Tongue (tissue), 2 donors: ENCODE measurements around the gene MEX3D. TPM values are rescaled to one million over a fixed set of nuclear protein-coding genes. Genes with fewer than 3 reads are reported as not detected.
A peak's percentile ranks its signal among the peaks of the same experiment; 100 is the strongest.
"Not testable (repeated sequence)": the region's sequence is repeated elsewhere in the genome, so short reads cannot be mapped to it uniquely, and the experiment has no call there.

Source experiments
- DNase-seq: peaks from one replicate; pipeline ENCODE4 v3.0.0-alpha.2; 2015
- total RNA-seq: library from RNA; depleted of rRNA; stranded (reverse); fragments of >200 nt; gene quantifications from one replicate; pipeline ENCODE4 v1.2.3, GENCODE V29; 2014

Gene MEX3D
- total RNA-seq, 1 donor from 2014 or later = 27.3 TPM

- DNase-seq = no peak
Measured at GRCh38 chr19:1570836-1571235, 2.7 kb upstream of the MEX3D start.

GRCh38 chr19:1569997-1570396 lies 1.9 kb upstream of the MEX3D start:
- no peak for DNase-seq

- no peak for DNase-seq
Measured at GRCh38 chr19:1567848-1568227, 287 bp downstream of the MEX3D start.

- DNase-seq = no peak
Measured at GRCh38 chr19:1567116-1567847, 843 bp downstream of the MEX3D start.

- DNase-seq = peak; percentile 94
Measured at GRCh38 chr19:1566392-1567115, 1.6 kb downstream of the MEX3D start.

- no peak for DNase-seq
Measured at GRCh38 chr19:1563251-1563650, 4.9 kb downstream of the MEX3D start.

- no peak for DNase-seq
Measured at GRCh38 chr19:1561236-1561842, 6.8 kb downstream of the MEX3D start.

- no peak for DNase-seq
Measured at GRCh38 chr19:1560286-1560882, 7.7 kb downstream of the MEX3D start.

- DNase-seq = no peak
Measured at GRCh38 chr19:1558552-1558951, 9.6 kb downstream of the MEX3D start.

GRCh38 chr19:1556390-1557070 lies 11.6 kb downstream of the MEX3D start:
- no peak for DNase-seq

GRCh38 chr19:1555487-1556389 lies 12.4 kb downstream of the MEX3D start:
- DNase-seq = no peak

- no peak for DNase-seq
Measured at GRCh38 chr19:1554968-1555367, 13.2 kb downstream of the MEX3D start.

GRCh38 chr19:1553415-1553814 lies 14.7 kb downstream of the MEX3D start:
- DNase-seq = no peak

- no peak for DNase-seq
Measured at GRCh38 chr19:1551068-1552040, 16.8 kb downstream of the MEX3D start.

- no peak for DNase-seq
Measured at GRCh38 chr19:1549332-1549945, 18.7 kb downstream of the MEX3D start.

GRCh38 chr19:1540365-1540925 lies 27.7 kb downstream of the MEX3D start:
- peak; percentile 72 for DNase-seq

- DNase-seq = not testable (repeated sequence)
Measured at GRCh38 chr19:1539749-1540148, 28.4 kb downstream of the MEX3D start.

GRCh38 chr19:1538978-1539377 lies 29.1 kb downstream of the MEX3D start:
- peak; percentile 20 for DNase-seq

- not testable (repeated sequence) for DNase-seq
Measured at GRCh38 chr19:1535699-1536098, 32.4 kb downstream of the MEX3D start.
